HG02610 (cell line): ENCODE measurements around the gene STX10.

Experiments used
- ATAC-seq: cut with Tn5 transposase; IDR thresholded peaks from one replicate; pipeline ENCODE4 v1.9.1; 2021; ENCODE audit warnings: mild to moderate bottlenecking, moderate library complexity; ENCODE audit not compliant: unreplicated experiment

Gene STX10

GRCh38 chr19:13146763-13147563, 3.2 kb downstream of the STX10 start:
- no peak for ATAC-seq

GRCh38 chr19:13139633-13140311, 10.4 kb downstream of the STX10 start:
- ATAC-seq: no peak

- ATAC-seq: no peak
Observed at GRCh38 chr19:13138916-13139198, 11.3 kb downstream of the STX10 start.

- no peak for ATAC-seq
Observed at GRCh38 chr19:13138171-13138915, 11.8 kb downstream of the STX10 start.

- ATAC-seq: no peak
Observed at GRCh38 chr19:13137290-13137794, 12.8 kb downstream of the STX10 start.

- no peak for ATAC-seq
Observed at GRCh38 chr19:13135068-13136062, 14.8 kb downstream of the STX10 start.

- ATAC-seq: no peak
Observed at GRCh38 chr19:13134626-13135025, 15.5 kb downstream of the STX10 start.

GRCh38 chr19:13133241-13133870, 16.8 kb downstream of the STX10 start:
- ATAC-seq: no peak

- ATAC-seq: no peak
Observed at GRCh38 chr19:13132471-13133180, 17.5 kb downstream of the STX10 start.

GRCh38 chr19:13130886-13131490, 19.2 kb downstream of the STX10 start:
- no peak for ATAC-seq

GRCh38 chr19:13129384-13129783, 20.8 kb downstream of the STX10 start:
- ATAC-seq: no peak

GRCh38 chr19:13128583-13128982, 21.6 kb downstream of the STX10 start:
- ATAC-seq: no peak

GRCh38 chr19:13127811-13128575, 22.2 kb downstream of the STX10 start:
- ATAC-seq: no peak

- ATAC-seq: no peak
Observed at GRCh38 chr19:13127051-13127450, 23.1 kb downstream of the STX10 start.

- no peak for ATAC-seq
Observed at GRCh38 chr19:13122980-13123957, 26.9 kb downstream of the STX10 start.

- ATAC-seq: no peak
Observed at GRCh38 chr19:13122275-13122878, 27.8 kb downstream of the STX10 start.
